ENCODE data around the gene POU2F1. TPM values are rescaled to one million over a fixed set of nuclear protein-coding genes. Genes with fewer than 3 reads are reported as not detected.

Gene POU2F1
- total RNA-seq, 4 donors from 2014 or later, result 3.8 to 7.3 (median 4.8) TPM

DNA sequence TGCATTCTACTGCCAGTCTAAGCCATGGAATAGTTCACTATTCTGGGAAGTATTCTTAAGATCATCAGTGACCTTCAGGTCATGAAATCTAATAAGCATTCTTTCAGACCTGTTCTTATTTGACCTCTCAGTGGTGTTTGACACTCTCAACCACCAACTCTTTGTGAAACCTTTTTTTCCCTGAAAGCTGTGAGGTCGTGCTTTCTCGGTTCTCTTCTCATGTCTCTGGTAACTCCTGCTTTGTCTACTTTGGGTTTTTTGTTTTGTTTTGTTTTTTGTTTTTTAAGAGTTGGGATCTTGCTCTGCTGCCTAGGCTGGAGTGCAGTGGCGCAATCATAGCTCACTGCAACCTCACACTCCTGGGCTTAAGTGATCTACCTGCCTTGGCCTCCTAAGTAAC lies 56.3 kb downstream of the POU2F1 start:
- TF ChIP-seq, protein P1, sequence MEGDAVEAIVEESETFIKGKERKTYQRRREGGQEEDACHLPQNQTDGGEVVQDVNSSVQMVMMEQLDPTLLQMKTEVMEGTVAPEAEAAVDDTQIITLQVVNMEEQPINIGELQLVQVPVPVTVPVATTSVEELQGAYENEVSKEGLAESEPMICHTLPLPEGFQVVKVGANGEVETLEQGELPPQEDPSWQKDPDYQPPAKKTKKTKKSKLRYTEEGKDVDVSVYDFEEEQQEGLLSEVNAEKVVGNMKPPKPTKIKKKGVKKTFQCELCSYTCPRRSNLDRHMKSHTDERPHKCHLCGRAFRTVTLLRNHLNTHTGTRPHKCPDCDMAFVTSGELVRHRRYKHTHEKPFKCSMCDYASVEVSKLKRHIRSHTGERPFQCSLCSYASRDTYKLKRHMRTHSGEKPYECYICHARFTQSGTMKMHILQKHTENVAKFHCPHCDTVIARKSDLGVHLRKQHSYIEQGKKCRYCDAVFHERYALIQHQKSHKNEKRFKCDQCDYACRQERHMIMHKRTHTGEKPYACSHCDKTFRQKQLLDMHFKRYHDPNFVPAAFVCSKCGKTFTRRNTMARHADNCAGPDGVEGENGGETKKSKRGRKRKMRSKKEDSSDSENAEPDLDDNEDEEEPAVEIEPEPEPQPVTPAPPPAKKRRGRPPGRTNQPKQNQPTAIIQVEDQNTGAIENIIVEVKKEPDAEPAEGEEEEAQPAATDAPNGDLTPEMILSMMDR (IDR thresholded peaks at IDR 0.05 in 4 of 5, conservative IDR thresholded peaks at IDR 0.05 in 1 of 5), result no peak
- TF ChIP-seq POLR2A (IDR thresholded peaks at IDR 0.05), result no peak
- no peaks in the 10 kb centered on the region for H3K36me3 ChIP-seq
- no peaks in the 10 kb centered on the region for H3K27me3 ChIP-seq
- no peak for DNase-seq
- H3K27ac ChIP-seq, result no peak overlapping the region
- ATAC-seq, result no peak
- peaks cover 43 to 61% of the 10 kb centered on the region in 2 donors for H3K4me1 ChIP-seq
- no peak overlapping the region for H3K4me3 ChIP-seq
- intact Hi-C loops (cut with DNase I; ENCODE audit: low total_unique reads), result no loop called here
- in situ Hi-C loops (cut with MboI; ENCODE audit: low sequenced_read_pairs in 4 of 4), result no loop called here
- no peaks in the 10 kb centered on the region for H3K9me3 ChIP-seq

DNA sequence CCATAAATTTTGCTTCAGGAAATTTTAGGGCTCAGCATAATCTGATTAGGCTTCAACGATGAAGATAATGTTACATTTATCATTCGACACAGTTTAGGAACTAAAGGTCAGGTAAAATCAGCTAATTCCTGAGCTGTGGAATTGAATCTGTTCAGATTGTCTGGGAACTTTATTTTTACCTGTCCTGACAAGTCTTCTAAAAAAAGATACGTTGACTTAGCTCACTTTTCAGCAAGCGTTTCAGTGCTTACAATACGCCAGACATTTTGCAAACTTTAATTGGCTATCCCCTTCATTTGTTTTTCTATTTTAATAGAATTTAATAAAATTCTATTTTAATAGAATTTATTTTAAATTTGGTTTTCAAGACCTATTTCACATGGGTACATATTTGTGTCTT lies 57.8 kb downstream of the POU2F1 start:
- H3K9me3 ChIP-seq, result no peaks in the 10 kb centered on the region
- H3K4me3 ChIP-seq, result no peak overlapping the region
- H3K4me1 ChIP-seq, result peaks cover 40 to 48% of the 10 kb centered on the region in 2 donors
- ATAC-seq (peak in 1 of 2 donors; percentile 49), DNase-seq (no peak)
- intact Hi-C loops (cut with DNase I; ENCODE audit: low total_unique reads) (no loop called here), in situ Hi-C loops (cut with MboI; ENCODE audit: low sequenced_read_pairs in 4 of 4) (no loop called here)
- H3K27me3 ChIP-seq, result no peaks in the 10 kb centered on the region
- no peak for TF ChIP-seq POLR2A (IDR thresholded peaks at IDR 0.05)
- TF ChIP-seq, protein P1 (IDR thresholded peaks at IDR 0.05 in 4 of 5, conservative IDR thresholded peaks at IDR 0.05 in 1 of 5), result no peak
- peak overlapping the region in 3 of 4 donors; percentile 24 to 38 (median 24) for H3K27ac ChIP-seq
- H3K36me3 ChIP-seq, result no peaks in the 10 kb centered on the region

DNA sequence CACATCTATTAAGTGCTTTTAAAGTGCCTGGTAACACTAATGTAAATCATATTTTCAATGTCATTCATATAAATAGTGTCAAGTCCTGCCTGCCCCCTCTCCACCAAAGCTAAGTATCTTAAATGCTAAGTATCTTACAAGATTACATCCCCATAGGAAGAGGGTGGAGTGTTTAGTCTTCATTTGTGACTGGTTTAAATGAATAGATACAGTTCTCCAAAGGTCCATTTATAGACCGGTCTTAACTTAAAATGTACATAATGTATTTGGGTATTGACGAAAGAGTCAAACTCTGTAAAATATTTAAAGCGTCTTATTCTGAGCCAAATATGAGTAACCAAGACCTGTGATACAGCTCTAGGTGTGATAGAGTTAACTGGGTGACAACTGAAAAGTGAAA lies 60.2 kb downstream of the POU2F1 start:
- no peak overlapping the region for H3K4me3 ChIP-seq
- no peaks in the 10 kb centered on the region for H3K27me3 ChIP-seq
- no peaks in the 10 kb centered on the region for H3K36me3 ChIP-seq
- in situ Hi-C loops (cut with MboI; ENCODE audit: low sequenced_read_pairs in 4 of 4), result no loop called here
- no peak for TF ChIP-seq POLR2A (IDR thresholded peaks at IDR 0.05)
- TF ChIP-seq, protein P1 (IDR thresholded peaks at IDR 0.05 in 4 of 5, conservative IDR thresholded peaks at IDR 0.05 in 1 of 5), result no peak
- intact Hi-C loops (cut with DNase I; ENCODE audit: low total_unique reads), result no loop called here
- no peak overlapping the region for H3K27ac ChIP-seq
- no peak for ATAC-seq
- DNase-seq, result no peak
- no peaks in the 10 kb centered on the region for H3K9me3 ChIP-seq
- peaks cover 34% of the 10 kb centered on the region in 2 donors for H3K4me1 ChIP-seq

GRCh38 chr1:167288390-167289074 lies 67.8 kb downstream of the POU2F1 start:
- Histone ChIP-seq H3K9me3 (no peaks in the 10 kb centered on the region), H3K27me3 (no peaks in the 10 kb centered on the region), H3K4me3 (no peak overlapping the region), H3K4me1 (peaks cover 47 to 54% of the 10 kb centered on the region in 2 donors), H3K36me3 (no peaks in the 10 kb centered on the region), H3K27ac (no peak overlapping the region)
- intact Hi-C loops (cut with DNase I; ENCODE audit: low total_unique reads) (no loop called here), in situ Hi-C loops (cut with MboI; ENCODE audit: low sequenced_read_pairs in 4 of 4) (no loop called here)
- TF ChIP-seq POLR2A (IDR thresholded peaks at IDR 0.05), result no peak
- TF ChIP-seq, protein P1 (IDR thresholded peaks at IDR 0.05 in 4 of 5, conservative IDR thresholded peaks at IDR 0.05 in 1 of 5), result no peak
- no peak for ATAC-seq
- DNase-seq, result no peak

DNA sequence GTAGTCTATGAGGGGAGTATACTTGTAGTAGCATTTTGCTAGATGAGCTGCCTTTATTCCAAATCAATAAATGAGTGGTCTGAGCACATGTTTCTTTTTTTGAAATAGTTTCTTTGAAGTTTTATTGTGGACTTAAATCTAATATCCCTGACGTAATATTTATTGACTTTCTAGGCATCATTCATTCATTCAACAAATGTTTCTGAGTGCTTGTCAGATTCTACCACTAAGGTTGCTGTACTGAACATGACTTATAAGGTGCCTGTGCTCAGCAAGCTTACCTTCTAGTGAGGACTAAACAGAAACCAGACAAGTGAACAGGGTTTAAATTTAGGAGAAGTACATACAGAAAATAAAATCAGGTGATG lies 68.4 kb downstream of the POU2F1 start:
- no peaks in the 10 kb centered on the region for H3K36me3 ChIP-seq
- intact Hi-C loops (cut with DNase I; ENCODE audit: low total_unique reads), result no loop called here
- peaks cover 47 to 54% of the 10 kb centered on the region in 2 donors for H3K4me1 ChIP-seq
- H3K4me3 ChIP-seq, result no peak overlapping the region
- no peaks in the 10 kb centered on the region for H3K27me3 ChIP-seq
- H3K27ac ChIP-seq, result no peak overlapping the region
- H3K9me3 ChIP-seq, result no peaks in the 10 kb centered on the region
- no peak for ATAC-seq
- no peak for TF ChIP-seq POLR2A (IDR thresholded peaks at IDR 0.05)
- TF ChIP-seq, protein P1 (IDR thresholded peaks at IDR 0.05 in 4 of 5, conservative IDR thresholded peaks at IDR 0.05 in 1 of 5), result no peak
- in situ Hi-C loops (cut with MboI; ENCODE audit: low sequenced_read_pairs in 4 of 4), result no loop called here
- DNase-seq, result no peak
